Lower lobe of right lung (tissue), 2 donors: ENCODE data around the gene NUP210L. TPM values are rescaled to one million over a fixed set of nuclear protein-coding genes. Genes with fewer than 3 reads are reported as not detected.
"Not testable (repeated sequence)": the region's sequence is repeated elsewhere in the genome, so short reads cannot be mapped to it uniquely, and the experiment has no call there.

Experiments used
- ATAC-seq, 2 donors: fragments of 200-7000 bp; cut with Tn5 transposase; one replicate each; pipeline ENCODE4 v1.9.1; 2020 to 2022; ENCODE audit warnings: mild to moderate bottlenecking in 2 of 2, moderate library complexity in 2 of 2
- DNase-seq: peaks from one replicate; pipeline ENCODE4 v3.0.0-alpha.2; 2020
- H3K27ac ChIP-seq: fragments of 200-600 bp; one replicate; pipeline ENCODE4 v1.8.0; 2022
- H3K27me3 ChIP-seq: fragments of 200-600 bp; one replicate; pipeline ENCODE4 v1.8.0; 2022; ENCODE audit warnings: low read depth
- H3K36me3 ChIP-seq: fragments of 200-600 bp; one replicate; pipeline ENCODE4 v1.8.0; 2022; ENCODE audit warnings: mild to moderate bottlenecking
- H3K4me1 ChIP-seq: fragments of 200-600 bp; one replicate; pipeline ENCODE4 v1.8.0; 2022
- H3K4me3 ChIP-seq: fragments of 200-600 bp; one replicate; pipeline ENCODE4 v1.8.0; 2022; ENCODE audit warnings: mild to moderate bottlenecking
- H3K9me3 ChIP-seq: fragments of 200-600 bp; one replicate; pipeline ENCODE4 v1.8.0; 2022
- intact Hi-C: fragments of 100-400 bp; cut with DNase I; formaldehyde crosslinking; loops from one replicate; pipeline ENCODE4 v1.11.0; 2022
- total RNA-seq: library from RNA; stranded (reverse); fragmentation: NEBNext Ultra II Directional; extraction: Animal tissue kit (Norgen Biotek cat#: 25700); gene quantifications from one replicate; pipeline ENCODE4 v1.2.1, GENCODE V29; 2021
- TF ChIP-seq, protein P1 (sequence below): fragments of 200-600 bp; IDR thresholded peaks from one replicate; pipeline ENCODE4 v1.8.0; 2022; ENCODE audit warnings: antibody characterized with exemption, mild to moderate bottlenecking
- donor health status: DM: no; HTN: yes; CAD: no; lungs with severe emphysema.

The NUP210L gene
- total RNA-seq, 1 donor from 2014 or later, result 1.7 TPM

DNA sequence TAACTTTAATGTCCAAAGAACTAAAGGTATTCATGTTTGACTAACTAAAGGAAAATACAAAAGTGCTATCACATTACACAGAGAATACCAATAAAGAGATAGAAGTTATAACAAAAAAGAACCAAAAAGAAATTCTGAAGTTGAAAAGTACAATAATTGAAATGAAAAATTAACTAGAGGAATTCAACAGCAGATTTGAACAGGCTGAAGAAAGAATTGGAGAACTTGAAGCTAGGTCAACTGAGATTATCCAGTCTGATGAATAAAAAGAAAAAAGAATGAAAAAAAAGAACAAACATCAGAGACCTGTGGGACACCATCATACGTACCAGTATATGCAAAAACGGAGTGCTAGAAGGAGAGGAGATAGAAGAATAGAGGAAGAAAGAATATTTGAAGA is 78.5 kb downstream of the NUP210L start:
- intact Hi-C loops, result no loop called here
- no peak overlapping the region for H3K27ac ChIP-seq
- no peaks in the 10 kb centered on the region for H3K36me3 ChIP-seq
- no peaks in the 10 kb centered on the region for H3K27me3 ChIP-seq
- H3K9me3 ChIP-seq, result no peaks in the 10 kb centered on the region
- TF ChIP-seq, protein P1, sequence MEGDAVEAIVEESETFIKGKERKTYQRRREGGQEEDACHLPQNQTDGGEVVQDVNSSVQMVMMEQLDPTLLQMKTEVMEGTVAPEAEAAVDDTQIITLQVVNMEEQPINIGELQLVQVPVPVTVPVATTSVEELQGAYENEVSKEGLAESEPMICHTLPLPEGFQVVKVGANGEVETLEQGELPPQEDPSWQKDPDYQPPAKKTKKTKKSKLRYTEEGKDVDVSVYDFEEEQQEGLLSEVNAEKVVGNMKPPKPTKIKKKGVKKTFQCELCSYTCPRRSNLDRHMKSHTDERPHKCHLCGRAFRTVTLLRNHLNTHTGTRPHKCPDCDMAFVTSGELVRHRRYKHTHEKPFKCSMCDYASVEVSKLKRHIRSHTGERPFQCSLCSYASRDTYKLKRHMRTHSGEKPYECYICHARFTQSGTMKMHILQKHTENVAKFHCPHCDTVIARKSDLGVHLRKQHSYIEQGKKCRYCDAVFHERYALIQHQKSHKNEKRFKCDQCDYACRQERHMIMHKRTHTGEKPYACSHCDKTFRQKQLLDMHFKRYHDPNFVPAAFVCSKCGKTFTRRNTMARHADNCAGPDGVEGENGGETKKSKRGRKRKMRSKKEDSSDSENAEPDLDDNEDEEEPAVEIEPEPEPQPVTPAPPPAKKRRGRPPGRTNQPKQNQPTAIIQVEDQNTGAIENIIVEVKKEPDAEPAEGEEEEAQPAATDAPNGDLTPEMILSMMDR, result no peak
- DNase-seq (no peak), ATAC-seq (no peak)
- H3K4me1 ChIP-seq, result no peaks in the 10 kb centered on the region
- no peak overlapping the region for H3K4me3 ChIP-seq

DNA sequence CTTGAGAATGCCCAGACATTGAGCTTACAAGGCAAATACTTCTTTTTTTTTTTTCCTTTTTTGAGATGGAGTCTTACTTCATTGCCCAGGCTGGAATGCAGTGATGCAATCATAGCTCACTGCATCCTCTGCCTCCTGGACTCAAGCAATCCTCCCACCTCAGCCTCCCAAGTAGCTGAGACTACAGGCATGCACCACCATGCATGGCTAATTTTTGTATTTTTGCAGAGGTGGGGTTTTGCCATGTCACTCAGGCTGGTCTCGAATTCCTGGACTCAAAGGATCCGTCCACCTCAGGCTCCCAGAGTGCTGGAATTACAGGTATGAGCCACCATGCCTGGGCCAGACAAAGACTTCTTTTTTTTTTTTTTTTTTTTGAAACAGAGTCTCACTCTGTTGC is 79.1 kb downstream of the NUP210L start:
- no peak overlapping the region for H3K27ac ChIP-seq
- ATAC-seq (no peak), DNase-seq (no peak)
- TF ChIP-seq, protein P1, result no peak
- H3K9me3 ChIP-seq, result no peaks in the 10 kb centered on the region
- no peaks in the 10 kb centered on the region for H3K36me3 ChIP-seq
- H3K27me3 ChIP-seq, result no peaks in the 10 kb centered on the region
- no peak overlapping the region for H3K4me3 ChIP-seq
- no peaks in the 10 kb centered on the region for H3K4me1 ChIP-seq
- intact Hi-C loops, result no loop called here

DNA sequence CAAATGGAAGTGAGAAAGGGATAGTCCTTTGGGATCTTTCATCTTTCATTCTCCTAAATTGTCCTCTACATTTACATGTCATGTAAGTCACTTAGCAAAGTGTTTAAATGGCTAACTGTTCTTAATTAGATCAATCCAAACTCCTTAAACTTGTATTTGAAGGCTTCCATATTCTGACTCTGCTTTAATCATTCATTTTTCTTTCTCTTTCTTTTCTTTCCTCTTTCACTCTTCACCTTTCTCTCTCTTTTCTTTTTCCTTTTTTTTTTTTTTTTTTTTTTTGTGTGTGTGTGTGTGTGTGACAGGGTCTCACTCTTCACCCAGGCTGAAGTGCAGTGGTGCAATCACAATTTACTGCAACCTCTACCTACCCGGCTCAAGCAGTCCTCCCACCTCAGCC is 92.6 kb downstream of the NUP210L start:
- TF ChIP-seq, protein P1, result no peak

DNA sequence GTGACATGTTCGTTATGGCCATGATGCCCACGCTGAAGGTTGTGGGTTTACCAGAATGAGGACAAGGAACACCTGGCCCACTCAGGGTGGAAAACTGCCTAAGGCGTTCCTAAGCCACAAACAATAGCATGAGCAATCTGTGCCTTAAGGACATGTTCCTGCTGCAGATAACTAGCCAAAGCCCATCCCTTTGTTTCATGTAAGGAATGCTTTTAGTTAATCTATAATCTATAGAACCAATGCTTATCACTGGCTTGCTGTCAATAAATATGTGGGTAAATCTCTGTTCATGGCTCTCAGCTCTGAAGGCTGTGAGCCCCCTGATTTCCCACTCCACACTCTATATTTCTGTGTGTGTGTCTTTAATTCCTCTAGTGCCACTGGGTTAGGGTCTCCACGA is 107.4 kb downstream of the NUP210L start:
- intact Hi-C loops, ATAC-seq, H3K4me1 ChIP-seq, H3K36me3 ChIP-seq, DNase-seq, H3K27ac ChIP-seq, H3K27me3 ChIP-seq, H3K4me3 ChIP-seq, H3K9me3 ChIP-seq: not testable (repeated sequence)

More for the DNA sequence above, 92.6 kb downstream of the NUP210L start:
- Histone ChIP-seq H3K4me3 (no peak overlapping the region), H3K36me3 (no peaks in the 10 kb centered on the region), H3K27ac (no peak overlapping the region), H3K9me3 (no peaks in the 10 kb centered on the region), H3K27me3 (no peaks in the 10 kb centered on the region), H3K4me1 (no peaks in the 10 kb centered on the region)
- no peak for ATAC-seq
- no peak for DNase-seq
- intact Hi-C loops, result no loop called here

DNA sequence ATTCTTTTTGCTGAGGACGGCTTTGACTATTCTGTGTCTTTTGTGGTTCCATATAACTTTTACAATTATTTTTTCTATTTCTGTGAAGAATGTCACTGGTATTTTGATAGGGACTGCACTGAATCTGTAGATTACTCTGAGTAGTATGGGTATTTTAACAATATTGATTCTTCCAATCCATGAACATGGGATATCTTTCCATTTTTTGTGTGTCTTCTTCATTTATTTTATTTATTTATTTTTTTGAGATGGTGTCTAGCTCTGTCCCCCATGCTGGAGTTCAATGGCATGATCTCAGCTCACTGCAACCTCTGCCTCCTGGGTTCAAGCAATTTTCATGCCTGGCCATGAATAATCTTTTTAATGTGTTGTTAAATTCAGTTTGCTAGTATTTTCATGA is 121.2 kb downstream of the NUP210L start:
- H3K4me3 ChIP-seq, result not testable (repeated sequence)

DNA sequence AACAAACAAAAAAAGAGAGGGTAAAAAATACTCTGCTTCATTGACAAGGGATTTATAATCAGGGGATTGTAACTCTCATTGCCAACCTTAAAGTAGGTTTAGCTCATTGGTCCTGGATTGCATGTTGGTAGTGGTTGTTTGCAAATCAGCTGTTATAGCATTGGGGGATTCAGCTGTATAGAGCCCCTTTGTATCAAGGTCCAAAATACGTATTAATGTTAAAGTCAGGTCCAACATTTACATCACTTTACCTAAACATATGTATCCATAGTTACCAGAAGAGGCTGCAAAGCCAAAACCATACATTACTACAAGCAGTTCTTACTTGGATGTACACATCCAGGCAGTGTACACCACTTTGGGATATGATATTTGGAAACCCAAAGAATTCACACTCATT is 134.9 kb downstream of the NUP210L start:
- ATAC-seq (no peak), DNase-seq (no peak)
- H3K4me1 ChIP-seq, result no peaks in the 10 kb centered on the region
- H3K36me3 ChIP-seq, result no peaks in the 10 kb centered on the region
- no peak overlapping the region for H3K4me3 ChIP-seq
- H3K9me3 ChIP-seq, result no peaks in the 10 kb centered on the region
- TF ChIP-seq, protein P1, result no peak
- H3K27ac ChIP-seq, result no peak overlapping the region
- H3K27me3 ChIP-seq, result no peaks in the 10 kb centered on the region
- intact Hi-C loops, result no loop called here

More for the DNA sequence above, 121.2 kb downstream of the NUP210L start:
- H3K27ac ChIP-seq, intact Hi-C loops, DNase-seq, H3K4me1 ChIP-seq, H3K36me3 ChIP-seq, H3K9me3 ChIP-seq, ATAC-seq, H3K27me3 ChIP-seq: not testable (repeated sequence)

DNA sequence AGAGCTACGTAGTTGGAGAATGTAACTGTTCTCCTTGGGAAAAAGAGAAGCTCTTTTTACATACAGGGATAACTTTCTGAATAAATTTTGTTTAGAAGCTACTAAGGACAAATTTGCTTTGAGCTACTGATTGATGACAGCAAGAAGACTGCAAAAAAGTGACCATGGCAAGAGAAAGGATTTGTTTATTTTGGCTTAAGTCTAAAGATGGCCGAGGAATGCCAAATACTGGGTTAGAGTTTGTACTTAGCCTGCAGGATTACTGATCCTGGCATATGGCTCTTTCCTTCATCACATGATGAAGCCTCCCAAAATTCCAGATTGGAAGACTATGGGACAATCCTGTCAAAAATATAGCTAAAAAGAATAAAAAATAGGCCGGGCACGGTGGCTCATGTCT is 135.6 kb downstream of the NUP210L start:
- TF ChIP-seq, protein P1, result no peak
- Histone ChIP-seq H3K27me3 (no peaks in the 10 kb centered on the region), H3K4me3 (no peak overlapping the region), H3K9me3 (no peaks in the 10 kb centered on the region), H3K36me3 (no peaks in the 10 kb centered on the region), H3K27ac (no peak overlapping the region), H3K4me1 (no peaks in the 10 kb centered on the region)
- intact Hi-C loops, result no loop called here
- ATAC-seq, result no peak
- DNase-seq, result no peak
